GM13976 (cell line): ENCODE results near the gene KCNH8.

Experiments
- DNase-seq: peaks from one replicate; pipeline ENCODE4 v3.0.0; 2012; ENCODE audit warnings: low spot score
- CTCF ChIP-seq: IDR thresholded peaks from 2 replicates; pipeline ENCODE4 v1.5.1; 2012; ENCODE audit warnings: borderline replicate concordance, mild to moderate bottlenecking; ENCODE audit not compliant: insufficient read depth; ENCODE audit errors: extremely low read depth, missing control alignments, control extremely low read depth
- in situ Hi-C: fragments of 300-500 bp; cut with MboI; formaldehyde crosslinking; loops from one replicate; pipeline ENCODE4 v1.12.0; 2022; ENCODE audit warnings: low sequenced_read_pairs, mixed read lengths, inconsistent platforms; ENCODE audit not compliant: unreplicated experiment

The KCNH8 gene

GRCh38 chr3:19165654-19166053 is 17.3 kb downstream of the KCNH8 start:
- TF ChIP-seq CTCF: no peak
- no peak for DNase-seq
- in situ Hi-C loops: no loop called here

- no peak for TF ChIP-seq CTCF
- no peak for DNase-seq
- in situ Hi-C loops: no loop called here
Observed at GRCh38 chr3:19171794-19172193, 23.5 kb downstream of the KCNH8 start.

- no peak for DNase-seq
- no peak for TF ChIP-seq CTCF
- in situ Hi-C loops: no loop called here
Observed at GRCh38 chr3:19173945-19174344, 25.6 kb downstream of the KCNH8 start.

- in situ Hi-C loops: no loop called here
- TF ChIP-seq CTCF: no peak
Observed at GRCh38 chr3:19183584-19183983, 35.3 kb downstream of the KCNH8 start.

GRCh38 chr3:19190126-19190525 is 41.8 kb downstream of the KCNH8 start:
- TF ChIP-seq CTCF: no peak
- in situ Hi-C loops: no loop called here
- no peak for DNase-seq

More at GRCh38 chr3:19183584-19183983, 35.3 kb downstream of the KCNH8 start:
- DNase-seq: no peak

GRCh38 chr3:19190602-19191001 is 42.3 kb downstream of the KCNH8 start:
- TF ChIP-seq CTCF: no peak
- in situ Hi-C loops: no loop called here
- no peak for DNase-seq

- in situ Hi-C loops: no loop called here
- DNase-seq: no peak
- no peak for TF ChIP-seq CTCF
Observed at GRCh38 chr3:19199131-19199530, 50.8 kb downstream of the KCNH8 start.
